SH-SY5Y (cell line): ENCODE results near the gene LY9.

Source experiments
- GATA2 ChIP-seq: IDR thresholded peaks from 2 replicates; pipeline ENCODE4 v1.6.1; 2011; ENCODE audit warnings: mild to moderate bottlenecking, low read depth, low read length
- GATA3 ChIP-seq: IDR thresholded peaks from 2 replicates; pipeline ENCODE4 v1.6.1; 2011; ENCODE audit warnings: low read depth, mild to moderate bottlenecking, low read length, moderate library complexity

GRCh38 chr1:160755461-160755860, 40.5 kb upstream of the LY9 start:
- TF ChIP-seq GATA3 (no peak), GATA2 (no peak)
